GM18858 (cell line): Measurements from ENCODE around the gene TFEB.

Experiments
- ATAC-seq: cut with Tn5 transposase; IDR thresholded peaks from one replicate; pipeline ENCODE4 v1.9.1; 2021; ENCODE audit not compliant: unreplicated experiment

Gene TFEB

GRCh38 chr6:41724228-41724580, 11.2 kb downstream of the TFEB start:
- no peak for ATAC-seq

GRCh38 chr6:41723530-41724227, 11.7 kb downstream of the TFEB start:
- peak; percentile 58 for ATAC-seq

- no peak for ATAC-seq
Measured at GRCh38 chr6:41722969-41723529, 12.4 kb downstream of the TFEB start.

- ATAC-seq: no peak
Measured at GRCh38 chr6:41721414-41721813, 14.0 kb downstream of the TFEB start.

GRCh38 chr6:41720783-41721182, 14.6 kb downstream of the TFEB start:
- ATAC-seq: no peak

- ATAC-seq: no peak
Measured at GRCh38 chr6:41720262-41720620, 15.2 kb downstream of the TFEB start.

GRCh38 chr6:41719436-41720261, 15.8 kb downstream of the TFEB start:
- no peak for ATAC-seq

- no peak for ATAC-seq
Measured at GRCh38 chr6:41718828-41719227, 16.6 kb downstream of the TFEB start.

GRCh38 chr6:41717392-41717736, 18.0 kb downstream of the TFEB start:
- no peak for ATAC-seq

GRCh38 chr6:41716516-41717391, 18.7 kb downstream of the TFEB start:
- ATAC-seq: no peak

GRCh38 chr6:41715795-41716515, 19.5 kb downstream of the TFEB start:
- ATAC-seq: no peak

GRCh38 chr6:41714556-41715273, 20.7 kb downstream of the TFEB start:
- no peak for ATAC-seq

GRCh38 chr6:41713650-41714291, 21.6 kb downstream of the TFEB start:
- ATAC-seq: peak; percentile 45

- no peak for ATAC-seq
Measured at GRCh38 chr6:41713159-41713649, 22.2 kb downstream of the TFEB start.

- ATAC-seq: no peak
Measured at GRCh38 chr6:41712651-41713103, 22.7 kb downstream of the TFEB start.

GRCh38 chr6:41711323-41712038, 23.9 kb downstream of the TFEB start:
- no peak for ATAC-seq

GRCh38 chr6:41709375-41709774, 26.0 kb downstream of the TFEB start:
- no peak for ATAC-seq

- no peak for ATAC-seq
Measured at GRCh38 chr6:41708856-41709255, 26.6 kb downstream of the TFEB start.
